Hypothalamus (tissue), 51 donors: ENCODE data around the gene MCF2L.
A peak's percentile ranks its signal among the peaks of the same experiment; 100 is the strongest.
"Not testable (repeated sequence)": the region's sequence is repeated elsewhere in the genome, so short reads cannot be mapped to it uniquely, and the experiment has no call there.

Experiments used
- DNase-seq, 51 donors: peaks; one replicate each; lab custom pipeline; 2025; lab: John Stamatoyannopoulos, UW

Gene MCF2L

DNA sequence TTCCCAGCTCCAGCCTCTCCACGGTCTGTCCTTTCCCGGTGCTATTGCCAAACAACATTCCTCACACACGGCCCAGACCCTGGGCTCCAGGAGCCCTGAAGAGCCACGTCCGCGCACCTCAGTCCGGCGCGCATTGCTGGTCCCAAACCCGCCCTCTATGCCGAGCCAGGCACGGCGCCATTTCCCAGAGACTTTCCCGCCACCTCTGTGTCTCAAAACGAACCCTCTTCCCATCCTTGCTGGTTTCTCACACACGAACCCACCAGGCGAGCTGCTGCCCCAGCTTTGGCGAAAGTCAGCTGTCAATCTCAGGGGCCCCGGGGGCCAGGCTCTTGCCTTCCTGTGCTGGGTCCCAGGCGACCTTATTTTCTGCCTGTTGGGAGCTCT lies 108.5 kb downstream of the MCF2L start:
- no peak for DNase-seq

DNA sequence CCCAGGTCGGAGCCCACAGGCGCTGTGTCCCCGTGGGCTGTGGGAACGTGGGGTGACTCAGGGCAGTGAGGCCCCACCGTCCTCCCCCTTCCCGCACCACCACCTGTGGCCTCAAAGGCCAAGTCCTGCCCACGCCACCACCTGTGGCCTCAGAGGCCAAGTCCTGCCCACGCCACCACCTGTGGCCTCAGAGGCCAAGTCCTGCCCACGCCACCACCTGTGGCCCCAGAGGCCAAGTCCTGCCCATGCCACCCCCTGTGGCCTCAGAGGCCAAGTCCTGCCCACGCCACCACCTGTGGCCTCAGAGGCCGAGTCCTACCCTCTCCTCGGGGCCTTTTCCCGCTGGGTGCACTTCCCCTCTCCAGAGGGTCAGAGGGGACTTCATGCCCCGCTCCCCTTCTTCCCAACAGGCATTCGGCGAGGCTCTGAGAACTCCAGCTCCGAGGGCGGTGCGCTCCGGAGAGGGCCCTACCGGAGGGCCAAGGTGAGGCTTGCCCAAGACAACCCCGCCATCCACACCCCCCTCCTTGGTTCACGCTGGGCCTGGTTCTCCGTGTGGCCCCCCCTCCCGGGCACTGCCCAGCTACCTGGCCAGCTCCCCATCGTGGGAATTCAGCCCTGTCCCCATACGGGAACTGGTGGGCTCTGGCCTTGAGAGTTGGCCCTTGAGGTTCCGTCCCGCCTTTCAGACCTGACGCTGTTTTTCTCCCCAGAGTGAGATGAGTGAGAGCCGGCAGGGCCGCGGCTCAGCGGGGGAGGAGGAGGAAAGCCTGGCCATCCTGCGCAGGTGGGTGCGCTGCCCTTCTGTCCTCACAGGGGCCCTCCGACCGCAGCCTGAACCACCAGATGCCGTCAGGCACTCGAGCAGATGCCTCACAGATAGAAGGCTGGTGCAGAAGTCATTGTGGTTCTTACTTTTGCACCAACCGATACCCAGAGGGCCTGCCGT lies 109.2 kb downstream of the MCF2L start:
- DNase-seq = no peak

DNA sequence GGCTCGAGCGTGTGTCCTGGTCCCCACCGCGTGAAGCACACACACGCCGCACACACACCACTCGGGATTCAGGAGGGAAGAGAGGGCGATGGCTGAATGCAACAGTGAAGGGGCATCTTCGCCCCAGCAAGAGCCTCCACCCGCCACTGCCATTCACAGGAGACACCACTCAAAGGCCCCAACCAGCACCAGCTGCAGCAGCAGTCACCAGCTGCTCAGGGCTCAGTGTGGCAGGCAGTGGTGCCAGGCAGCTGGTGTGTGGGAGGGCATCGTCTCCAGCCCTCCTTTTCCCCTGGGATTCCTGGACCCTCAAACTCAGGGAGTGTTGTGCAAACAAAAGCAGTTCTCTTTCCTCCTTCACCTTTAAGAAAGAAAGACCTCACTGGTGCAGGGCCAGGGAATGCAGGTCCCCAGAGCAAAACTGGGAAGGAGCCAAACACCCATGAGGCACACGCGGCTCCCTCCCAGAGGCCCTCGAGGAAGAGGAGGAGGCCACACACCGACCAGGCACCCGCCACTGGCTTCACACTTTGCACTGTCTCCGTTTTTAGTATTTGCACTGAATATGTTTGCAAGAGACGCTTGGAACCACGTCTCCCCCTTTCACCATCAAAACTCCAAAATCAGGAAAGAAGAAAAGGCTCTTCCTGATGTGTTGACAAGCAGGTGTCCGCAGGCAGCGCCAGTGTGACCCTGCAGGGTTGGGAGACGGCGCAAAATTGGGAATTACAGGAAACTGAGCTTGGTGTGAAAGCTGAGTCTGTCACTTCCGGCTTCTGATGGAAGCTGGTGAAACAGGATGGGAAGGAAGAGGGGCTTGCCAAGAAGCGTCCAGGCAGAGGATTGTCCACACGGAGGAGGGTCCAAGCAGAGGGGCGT lies 110.1 kb downstream of the MCF2L start:
- DNase-seq = peak in 30 of 51 donors; percentile 24 to 81 (median 50)

DNA sequence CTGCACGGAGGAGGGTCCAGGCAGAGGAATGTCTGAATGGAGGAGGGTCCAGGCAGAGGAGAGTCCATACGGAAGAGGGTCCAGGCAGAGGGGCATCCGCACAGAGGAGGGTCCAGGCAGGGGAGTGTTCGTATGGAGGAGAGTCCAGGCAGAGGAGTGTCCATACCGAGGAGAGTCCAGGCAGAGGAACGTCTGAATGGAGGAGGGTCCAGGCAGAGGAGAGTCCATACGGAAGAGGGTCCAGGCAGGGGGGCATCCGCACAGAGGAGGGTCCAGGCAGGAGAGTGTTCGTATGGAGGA lies 110.7 kb downstream of the MCF2L start:
- DNase-seq = not testable (repeated sequence)

DNA sequence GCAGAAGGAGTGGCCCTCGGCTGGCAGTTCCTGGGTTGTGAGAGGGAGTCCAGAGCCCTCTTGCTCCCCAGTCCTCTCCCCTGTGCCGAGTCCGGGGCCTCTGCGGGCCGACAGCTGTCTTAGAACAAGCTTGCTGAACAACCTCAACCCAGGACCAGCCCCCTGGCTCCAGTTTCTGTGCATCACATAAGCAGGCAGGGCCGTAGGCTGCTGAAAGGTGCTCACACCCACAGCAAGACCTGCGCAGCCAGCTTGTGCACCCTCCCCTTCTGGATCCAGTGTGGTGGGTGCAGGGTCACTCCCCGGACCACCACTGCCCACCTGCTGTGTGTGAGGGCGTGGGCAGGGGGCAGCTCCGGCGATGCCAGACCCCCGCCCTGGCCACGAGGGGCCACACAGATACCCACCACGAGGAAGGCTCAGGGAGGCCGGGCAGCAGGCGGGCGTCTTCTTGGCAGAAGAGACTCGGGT lies 111.4 kb downstream of the MCF2L start:
- no peak for DNase-seq

DNA sequence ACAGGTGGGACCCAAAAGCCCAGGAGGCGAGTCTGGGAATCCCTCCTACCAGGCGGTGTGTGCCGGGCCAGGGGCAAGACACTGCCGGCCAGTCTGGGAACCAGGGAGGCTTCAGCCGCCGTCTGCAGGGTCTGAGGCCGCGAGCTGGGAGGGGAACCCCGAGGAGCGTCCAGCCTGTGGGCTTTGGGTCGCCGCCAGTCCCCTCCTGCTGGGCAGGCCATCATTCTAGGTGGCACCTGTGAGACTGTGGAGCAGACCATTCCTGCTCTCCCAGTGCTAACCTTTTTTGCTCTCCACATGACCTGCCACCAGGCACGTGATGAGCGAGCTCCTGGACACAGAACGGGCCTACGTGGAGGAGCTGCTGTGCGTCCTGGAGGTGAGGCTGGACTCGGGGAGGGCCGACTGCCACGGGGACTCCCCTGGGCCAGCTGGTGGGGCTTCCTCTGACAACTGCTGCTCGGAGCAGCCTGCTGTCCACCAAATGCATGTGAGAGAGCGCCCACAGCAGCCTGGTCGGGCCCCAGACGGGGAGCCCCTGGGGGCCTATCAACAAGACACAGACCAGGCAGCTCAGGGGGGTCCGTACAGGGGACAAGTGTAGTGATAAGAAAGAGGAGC lies 112.0 kb downstream of the MCF2L start:
- DNase-seq = no peak

DNA sequence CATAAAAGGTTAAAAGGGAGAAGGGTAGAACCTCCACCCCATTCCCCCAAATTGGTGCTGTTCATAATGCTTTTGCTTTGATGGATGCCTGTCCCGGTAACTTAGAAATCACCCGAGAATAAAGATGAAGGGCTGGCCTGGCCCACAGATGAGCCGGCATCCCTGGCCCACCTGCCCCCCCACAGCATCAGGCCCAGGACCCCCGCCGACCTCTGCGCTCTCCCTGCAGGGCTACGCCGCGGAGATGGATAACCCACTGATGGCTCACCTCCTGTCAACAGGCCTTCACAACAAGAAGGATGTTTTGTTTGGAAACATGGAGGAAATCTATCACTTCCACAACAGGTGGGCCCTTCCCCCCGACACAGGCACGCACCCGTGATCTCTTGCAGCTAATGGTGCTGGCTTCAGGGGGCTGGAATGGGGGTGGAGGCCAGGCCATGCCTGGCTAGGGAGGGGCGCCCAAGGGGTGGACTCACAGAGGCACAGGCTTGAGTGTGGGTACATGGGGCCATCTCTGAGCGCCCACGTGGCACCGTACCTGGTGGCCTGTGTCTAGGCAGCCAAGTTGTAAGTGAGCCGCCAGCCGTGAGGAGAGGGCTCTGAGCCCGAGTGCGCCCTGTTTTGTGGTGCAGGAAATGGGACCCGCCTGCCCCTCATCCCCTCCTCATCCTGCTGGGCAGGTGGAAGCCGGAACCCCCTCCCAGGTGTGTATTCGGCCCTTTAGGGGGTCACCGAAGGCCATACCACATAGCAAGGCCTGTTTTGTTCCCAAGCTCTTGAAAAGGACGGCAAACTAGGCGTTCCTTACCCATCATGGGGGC lies 113.4 kb downstream of the MCF2L start:
- DNase-seq = no peak

DNA sequence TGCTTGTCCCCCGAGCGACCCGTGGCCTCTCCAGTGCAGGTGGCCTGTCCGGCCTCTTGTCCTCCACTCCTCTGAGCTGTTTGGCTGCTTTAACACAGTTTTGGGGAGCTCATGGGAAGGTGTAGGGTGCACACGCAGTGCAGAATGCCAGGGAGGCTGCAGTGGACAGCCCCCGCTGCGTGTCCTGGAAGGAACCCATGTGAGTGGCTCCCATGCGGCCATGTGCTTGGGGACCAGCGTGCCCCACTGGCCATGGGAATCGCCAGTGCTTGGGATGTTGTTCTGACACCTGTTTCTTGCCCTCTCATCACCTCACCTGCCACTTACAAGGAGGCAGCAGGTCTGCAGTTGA lies 114.0 kb downstream of the MCF2L start:
- no peak for DNase-seq

DNA sequence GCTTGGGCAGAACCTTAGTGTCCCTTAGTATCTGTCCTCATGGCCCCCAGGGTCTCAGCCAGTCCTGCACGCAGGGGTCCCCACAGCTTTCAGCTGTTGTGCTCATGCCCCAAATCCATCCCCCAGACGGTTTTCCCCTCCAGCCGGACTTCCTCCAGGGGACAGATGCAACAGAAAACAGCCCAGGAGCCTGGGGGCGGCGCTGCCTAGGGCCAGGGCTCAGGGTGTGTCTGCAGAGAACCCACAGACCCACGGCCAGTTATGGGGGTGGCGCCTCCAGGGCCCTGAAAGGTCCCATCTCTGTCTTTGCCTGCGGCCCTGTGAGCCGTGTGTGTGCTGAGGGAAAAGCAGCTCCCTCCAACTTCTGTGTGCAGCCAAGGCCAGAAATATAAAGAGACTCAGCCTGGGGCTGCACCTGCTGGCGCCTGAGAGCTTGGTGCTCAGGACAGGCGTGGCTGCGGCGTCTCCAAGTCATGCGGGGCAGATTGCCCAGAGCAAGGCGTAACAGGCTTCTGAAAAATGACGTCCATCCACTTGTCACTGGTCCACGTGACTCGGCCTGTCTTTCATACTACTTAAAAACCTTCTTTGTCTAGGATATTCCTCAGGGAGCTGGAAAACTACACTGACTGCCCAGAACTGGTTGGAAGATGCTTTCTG lies 114.5 kb downstream of the MCF2L start:
- peak in 43 of 51 donors; percentile 11 to 88 (median 67) for DNase-seq

DNA sequence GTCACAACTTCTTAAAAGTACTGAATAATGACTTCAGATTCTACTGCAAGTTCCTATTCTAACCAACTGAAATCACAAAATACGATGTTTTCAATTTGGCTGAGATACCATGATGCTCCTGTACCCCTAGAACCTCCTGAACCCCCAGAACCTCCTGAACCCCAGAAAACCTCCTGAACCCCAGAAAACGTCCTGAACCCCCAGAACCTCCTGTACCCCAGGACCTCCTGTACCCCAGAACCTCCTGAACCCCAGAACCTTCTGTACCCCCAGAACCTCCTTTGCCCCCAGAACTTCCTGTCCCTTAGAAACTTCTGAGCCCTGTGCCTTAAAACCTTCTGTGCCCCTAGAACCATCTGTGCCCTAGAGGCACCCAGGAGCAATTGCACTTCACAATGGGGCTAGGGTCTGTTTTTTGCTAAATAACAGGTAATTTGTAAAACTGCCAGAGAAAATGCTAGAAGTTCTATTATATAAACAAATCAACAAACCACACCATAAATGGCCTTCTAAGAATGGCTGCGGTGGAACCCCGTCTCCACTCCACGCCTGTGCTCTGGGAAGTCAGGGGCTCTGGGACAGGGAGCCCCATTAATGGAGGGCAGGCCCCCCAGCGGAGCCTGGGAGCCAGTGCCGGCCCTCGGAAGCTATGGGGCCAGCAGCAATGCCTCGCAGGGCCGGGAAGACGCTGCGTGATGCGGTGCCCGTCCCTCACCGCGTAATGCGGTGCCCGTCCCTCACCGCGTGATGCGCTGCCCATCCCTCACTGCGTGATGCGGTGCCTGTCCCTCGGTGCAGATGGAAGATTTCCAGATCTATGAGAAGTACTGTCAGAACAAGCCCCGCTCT lies 115.3 kb downstream of the MCF2L start:
- DNase-seq = no peak

DNA sequence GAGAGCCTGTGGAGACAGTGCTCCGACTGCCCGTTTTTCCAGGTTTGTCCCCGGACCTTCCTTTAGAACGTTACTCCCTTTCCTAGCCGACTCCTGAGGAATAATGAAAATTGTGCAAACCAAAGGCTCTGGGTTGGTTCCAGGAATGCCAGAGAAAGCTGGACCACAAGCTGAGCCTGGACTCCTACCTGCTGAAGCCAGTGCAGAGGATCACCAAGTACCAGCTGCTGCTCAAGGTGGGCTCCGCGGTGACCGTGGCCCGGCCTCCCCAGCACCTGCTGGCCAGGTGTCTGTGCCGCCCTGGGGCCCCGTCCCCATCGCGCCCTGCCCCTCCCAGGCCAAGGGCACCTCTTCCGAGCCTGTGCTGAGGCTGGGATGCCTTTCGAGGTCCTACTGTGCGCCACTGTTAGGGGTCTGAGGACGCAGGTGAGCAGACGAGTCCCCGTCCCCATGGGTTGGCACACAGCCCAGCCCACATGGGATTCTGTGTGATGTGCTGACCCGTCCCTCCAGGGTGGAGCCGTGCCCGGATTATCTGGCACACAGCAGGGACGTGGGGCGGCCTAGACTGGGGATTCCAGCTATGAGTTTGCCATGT lies 116.0 kb downstream of the MCF2L start:
- DNase-seq = no peak

DNA sequence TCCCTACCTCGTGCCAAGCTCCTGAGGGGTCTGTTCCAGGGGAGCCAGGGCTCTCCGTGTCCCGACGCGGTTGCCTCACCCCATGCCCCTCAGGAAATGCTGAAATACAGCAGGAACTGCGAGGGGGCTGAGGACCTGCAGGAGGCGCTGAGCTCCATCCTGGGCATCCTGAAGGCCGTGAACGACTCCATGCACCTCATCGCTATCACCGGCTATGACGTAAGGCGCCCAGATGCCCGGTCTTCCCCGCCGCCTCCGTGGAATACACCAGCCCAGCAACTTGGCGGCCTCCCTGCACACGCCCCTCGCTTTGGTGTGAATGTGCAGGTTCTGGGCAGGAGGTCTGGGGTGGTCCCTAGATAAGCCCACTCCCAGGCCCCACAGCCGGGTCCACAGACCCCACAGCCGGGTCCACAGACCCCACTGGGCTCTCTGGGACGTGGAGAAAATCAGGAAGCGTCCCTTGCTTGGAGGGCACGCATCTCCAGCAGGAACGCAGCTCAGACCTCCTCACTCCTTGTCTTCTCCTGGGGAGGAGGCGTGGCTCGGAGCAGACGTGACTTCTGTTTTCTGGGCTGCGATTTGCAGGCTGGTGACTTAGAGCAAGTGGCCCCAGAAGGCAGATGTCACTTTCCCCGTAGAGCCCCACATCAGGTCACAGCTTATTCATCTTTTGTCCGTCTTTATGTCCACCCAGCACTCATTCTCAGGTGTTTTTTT lies 117.2 kb downstream of the MCF2L start:
- no peak for DNase-seq

DNA sequence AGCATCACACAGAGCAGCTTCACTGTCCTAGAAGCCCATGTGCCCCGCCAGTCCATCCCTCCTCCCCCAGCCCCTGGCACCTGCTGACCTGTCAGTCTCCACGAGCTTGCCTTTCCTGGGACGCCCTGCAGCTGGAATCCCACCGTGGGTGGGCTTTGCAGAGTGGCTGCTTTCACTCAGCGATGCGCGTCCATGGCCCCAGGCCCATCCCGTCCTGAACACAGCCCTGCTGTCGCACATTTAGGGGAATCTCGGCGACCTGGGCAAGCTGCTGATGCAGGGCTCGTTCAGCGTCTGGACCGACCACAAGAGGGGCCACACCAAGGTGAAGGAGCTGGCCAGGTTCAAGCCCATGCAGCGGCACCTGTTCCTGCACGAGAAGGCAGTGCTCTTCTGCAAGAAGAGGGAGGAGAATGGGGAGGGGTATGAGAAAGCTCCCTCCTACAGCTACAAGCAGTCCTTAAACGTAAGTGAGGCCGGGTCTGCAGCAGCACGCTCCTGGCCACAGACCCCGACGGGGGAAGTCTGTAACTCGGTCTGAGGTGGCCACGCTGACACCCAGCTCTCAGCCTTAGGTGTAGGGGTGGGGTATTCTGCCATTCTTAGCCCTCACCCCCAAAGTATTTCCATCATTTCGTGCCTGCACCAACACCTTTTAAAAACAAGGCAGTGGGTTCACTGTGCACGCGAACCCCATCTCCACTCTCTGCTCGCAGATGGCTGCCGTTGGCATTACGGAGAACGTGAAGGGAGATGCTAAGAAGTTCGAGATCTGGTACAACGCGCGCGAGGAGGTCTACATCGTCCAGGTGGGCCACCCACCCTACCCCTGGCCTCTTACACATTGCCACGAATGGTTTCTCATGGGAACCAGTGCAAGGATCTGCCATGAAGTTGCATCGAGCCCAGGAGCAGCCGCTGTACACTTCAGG lies 118.2 kb downstream of the MCF2L start:
- DNase-seq = no peak

DNA sequence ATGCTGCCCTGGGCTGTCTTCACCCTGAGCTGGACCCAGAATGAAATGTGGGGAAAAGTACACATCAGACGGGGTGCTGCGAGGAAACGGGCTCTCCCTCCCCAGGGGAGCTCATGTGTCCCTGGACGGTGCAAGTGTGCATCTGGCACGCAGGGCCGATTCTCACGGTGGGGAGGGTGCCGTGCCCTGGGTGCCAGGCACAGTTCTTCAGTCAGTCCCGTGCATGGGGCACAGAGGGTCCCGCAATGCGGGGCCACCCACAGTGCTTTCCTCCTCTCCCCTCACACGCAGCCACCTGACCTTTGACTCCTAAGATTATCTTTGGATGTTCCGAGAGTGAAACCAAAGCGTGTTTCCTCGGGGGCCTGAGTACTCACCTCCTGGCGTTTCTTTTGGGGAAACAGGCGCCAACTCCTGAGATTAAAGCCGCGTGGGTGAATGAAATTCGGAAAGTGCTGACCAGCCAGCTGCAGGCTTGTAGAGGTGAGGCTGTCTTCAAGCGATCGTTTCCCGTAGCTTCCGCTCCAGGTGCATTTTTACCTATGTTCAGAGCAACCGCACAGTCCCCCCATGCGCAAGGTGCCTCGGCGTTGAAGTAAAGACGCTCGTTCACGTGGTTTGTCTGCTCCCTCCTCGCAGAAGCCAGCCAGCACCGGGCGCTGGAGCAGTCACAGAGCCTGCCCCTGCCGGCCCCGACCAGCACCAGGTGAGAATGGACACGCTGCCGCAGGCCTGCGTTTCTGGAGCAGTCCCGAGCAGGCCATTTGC lies 119.1 kb downstream of the MCF2L start:
- no peak for DNase-seq

DNA sequence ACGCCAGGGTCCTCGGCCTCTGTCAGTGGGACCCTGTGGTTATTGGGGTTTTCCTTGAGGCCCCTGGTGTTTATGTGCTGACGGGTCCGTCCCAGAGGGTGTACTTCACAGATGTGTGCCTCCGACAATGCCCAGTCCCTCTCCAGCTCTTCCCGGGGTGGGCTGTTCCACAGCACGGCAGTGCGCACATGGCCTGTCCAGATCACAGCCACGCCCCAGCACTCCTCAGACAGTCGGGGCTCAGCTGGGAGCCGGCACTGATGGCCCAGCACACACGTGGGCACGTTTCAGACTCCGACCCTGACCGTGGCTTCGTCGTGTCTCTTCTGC lies 119.6 kb downstream of the MCF2L start:
- no peak for DNase-seq
